CD4-positive, alpha-beta T cell treated with Interleukin-15 for 1 hour (primary cell): ENCODE data around the gene PRKN.
"Not testable (repeated sequence)": the region's sequence is repeated elsewhere in the genome, so short reads cannot be mapped to it uniquely, and the experiment has no call there.

ENCODE experiments used
- DNase-seq: peaks from one replicate; pipeline ENCODE4 v3.0.0-alpha.2; 2020

PRKN gene

GRCh38 chr6:161356167-161356854, 1371.3 kb downstream of the PRKN start:
- DNase-seq = no peak

- no peak for DNase-seq
These were observed 1371.9 kb downstream of the PRKN start for GRCh38 chr6:161355696-161356095.

GRCh38 chr6:161354956-161355355, 1372.6 kb downstream of the PRKN start:
- no peak for DNase-seq

- DNase-seq = no peak
These were observed 1373.2 kb downstream of the PRKN start for GRCh38 chr6:161354276-161354840.

- DNase-seq = no peak
These were observed 1374.4 kb downstream of the PRKN start for GRCh38 chr6:161353208-161353613.

- no peak for DNase-seq
These were observed 1375.7 kb downstream of the PRKN start for GRCh38 chr6:161351858-161352257.

GRCh38 chr6:161349886-161350285, 1377.7 kb downstream of the PRKN start:
- DNase-seq = no peak

- no peak for DNase-seq
These were observed 1379.0 kb downstream of the PRKN start for GRCh38 chr6:161348628-161348994.

GRCh38 chr6:161347988-161348627, 1379.5 kb downstream of the PRKN start:
- no peak for DNase-seq

GRCh38 chr6:161347125-161347524, 1380.4 kb downstream of the PRKN start:
- DNase-seq = no peak

GRCh38 chr6:161346717-161347116, 1380.8 kb downstream of the PRKN start:
- DNase-seq = no peak

- DNase-seq = no peak
These were observed 1382.9 kb downstream of the PRKN start for GRCh38 chr6:161344626-161345025.

- no peak for DNase-seq
These were observed 1385.5 kb downstream of the PRKN start for GRCh38 chr6:161342039-161342438.

- no peak for DNase-seq
These were observed 1385.9 kb downstream of the PRKN start for GRCh38 chr6:161341638-161342037.

- no peak for DNase-seq
These were observed 1389.6 kb downstream of the PRKN start for GRCh38 chr6:161338015-161338414.

- DNase-seq = no peak
These were observed 1391.1 kb downstream of the PRKN start for GRCh38 chr6:161336479-161336878.

GRCh38 chr6:161333410-161333809, 1394.2 kb downstream of the PRKN start:
- no peak for DNase-seq

- DNase-seq = not testable (repeated sequence)
These were observed 1396.0 kb downstream of the PRKN start for GRCh38 chr6:161331402-161332081.

- DNase-seq = no peak
These were observed 1400.1 kb downstream of the PRKN start for GRCh38 chr6:161327360-161327953.

GRCh38 chr6:161319231-161319630, 1408.3 kb downstream of the PRKN start:
- no peak for DNase-seq

- DNase-seq = no peak
These were observed 1409.1 kb downstream of the PRKN start for GRCh38 chr6:161318456-161318855.

GRCh38 chr6:161316531-161316930, 1411.0 kb downstream of the PRKN start:
- DNase-seq = no peak

GRCh38 chr6:161315246-161315917, 1412.2 kb downstream of the PRKN start:
- DNase-seq = not testable (repeated sequence)
